Upper lobe of right lung (tissue), 1 donor: ENCODE measurements around the gene IL16. TPM values are rescaled to one million over a fixed set of nuclear protein-coding genes. Genes with fewer than 3 reads are reported as not detected.

Experiments used
- ATAC-seq: fragments of 200-7000 bp; cut with Tn5 transposase; one replicate; pipeline ENCODE4 v1.9.1; 2020; ENCODE audit warnings: mild to moderate bottlenecking, moderate library complexity
- DNase-seq: peaks from one replicate; pipeline ENCODE4 v3.0.0-alpha.2; 2020
- H3K27ac ChIP-seq: fragments of 200-600 bp; one replicate; pipeline ENCODE4 v1.8.0; 2022
- H3K27me3 ChIP-seq: fragments of 200-600 bp; one replicate; pipeline ENCODE4 v1.8.0; 2022; ENCODE audit warnings: mild to moderate bottlenecking
- H3K36me3 ChIP-seq: fragments of 200-600 bp; one replicate; pipeline ENCODE4 v1.8.0; 2022
- H3K4me1 ChIP-seq: fragments of 200-600 bp; one replicate; pipeline ENCODE4 v1.8.0; 2022
- H3K4me3 ChIP-seq: fragments of 200-600 bp; one replicate; pipeline ENCODE4 v1.8.0; 2022; ENCODE audit warnings: mild to moderate bottlenecking
- H3K9me3 ChIP-seq: fragments of 200-600 bp; one replicate; pipeline ENCODE4 v1.8.0; 2022
- intact Hi-C: fragments of 100-400 bp; cut with DNase I; formaldehyde crosslinking; loops from one replicate; pipeline ENCODE4 v1.11.0; 2022
- total RNA-seq: library from RNA; stranded (reverse); fragmentation: NEBNext Ultra II Directional; extraction: Animal tissue kit (Norgen Biotek cat#: 25700); gene quantifications from one replicate; pipeline ENCODE4 v1.2.1, GENCODE V29; 2021
- TF ChIP-seq, protein P1 (sequence below): fragments of 200-600 bp; IDR thresholded peaks from one replicate; pipeline ENCODE4 v1.8.0; 2022; ENCODE audit warnings: antibody characterized with exemption
- donor health status: DM: no; HTN: yes; CAD: no; lungs with severe emphysema.

IL16 gene
- total RNA-seq, 1 donor from 2014 or later: 39.3 TPM

DNA sequence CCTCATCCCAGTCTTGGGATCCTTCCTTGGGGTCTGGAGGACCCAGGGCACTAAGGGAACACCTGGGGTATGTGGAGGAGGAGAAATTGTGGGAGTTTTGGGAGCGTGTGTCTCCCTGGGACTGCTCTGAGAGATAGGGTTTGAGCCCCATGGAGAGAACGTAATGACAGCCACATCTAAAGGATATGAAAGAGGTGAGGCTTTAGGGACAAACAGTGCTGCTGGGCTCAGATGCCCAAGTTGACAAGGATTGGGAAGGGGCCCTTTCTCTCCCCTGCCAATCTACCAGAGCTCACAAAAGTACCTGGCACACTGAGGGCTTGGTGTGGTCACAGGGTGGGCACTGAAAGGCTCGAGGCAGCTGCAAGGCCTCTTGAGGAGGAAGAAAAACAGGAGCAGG, 140.6 kb downstream of the IL16 start:
- ATAC-seq (no peak), DNase-seq (no peak)
- Histone ChIP-seq H3K4me1 (no peaks in the 10 kb centered on the region), H3K27me3 (no peaks in the 10 kb centered on the region), H3K4me3 (no peak overlapping the region), H3K9me3 (no peaks in the 10 kb centered on the region), H3K27ac (no peak overlapping the region), H3K36me3 (no peaks in the 10 kb centered on the region)
- intact Hi-C loops: loop anchor here (10.0 kb wide), 1 partner anchor 58 kb away; no protein-coding TSS in a partner anchor
- TF ChIP-seq, protein P1, sequence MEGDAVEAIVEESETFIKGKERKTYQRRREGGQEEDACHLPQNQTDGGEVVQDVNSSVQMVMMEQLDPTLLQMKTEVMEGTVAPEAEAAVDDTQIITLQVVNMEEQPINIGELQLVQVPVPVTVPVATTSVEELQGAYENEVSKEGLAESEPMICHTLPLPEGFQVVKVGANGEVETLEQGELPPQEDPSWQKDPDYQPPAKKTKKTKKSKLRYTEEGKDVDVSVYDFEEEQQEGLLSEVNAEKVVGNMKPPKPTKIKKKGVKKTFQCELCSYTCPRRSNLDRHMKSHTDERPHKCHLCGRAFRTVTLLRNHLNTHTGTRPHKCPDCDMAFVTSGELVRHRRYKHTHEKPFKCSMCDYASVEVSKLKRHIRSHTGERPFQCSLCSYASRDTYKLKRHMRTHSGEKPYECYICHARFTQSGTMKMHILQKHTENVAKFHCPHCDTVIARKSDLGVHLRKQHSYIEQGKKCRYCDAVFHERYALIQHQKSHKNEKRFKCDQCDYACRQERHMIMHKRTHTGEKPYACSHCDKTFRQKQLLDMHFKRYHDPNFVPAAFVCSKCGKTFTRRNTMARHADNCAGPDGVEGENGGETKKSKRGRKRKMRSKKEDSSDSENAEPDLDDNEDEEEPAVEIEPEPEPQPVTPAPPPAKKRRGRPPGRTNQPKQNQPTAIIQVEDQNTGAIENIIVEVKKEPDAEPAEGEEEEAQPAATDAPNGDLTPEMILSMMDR: no peak

DNA sequence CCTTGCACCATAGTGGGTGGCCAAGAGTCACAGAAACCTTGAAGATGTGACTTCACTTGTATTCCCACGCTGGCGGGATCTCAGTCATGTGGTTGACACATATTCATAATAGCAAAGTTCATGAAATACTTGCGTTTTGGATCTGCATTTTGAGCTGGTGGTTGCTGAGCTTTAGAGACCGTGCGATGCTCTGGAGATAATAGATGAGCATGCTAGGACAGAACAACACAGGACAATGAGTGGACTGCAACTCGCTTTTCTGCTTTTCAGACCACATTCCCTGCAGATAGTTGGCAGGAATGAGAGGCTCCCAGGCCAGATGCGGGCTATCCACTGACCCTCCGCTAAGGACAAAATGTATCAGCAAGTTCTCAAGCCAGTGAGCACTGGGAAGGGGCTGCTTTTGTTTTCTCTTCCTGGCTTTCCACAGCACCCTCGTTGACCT, 141.1 kb downstream of the IL16 start:
- H3K4me1 ChIP-seq: no peaks in the 10 kb centered on the region
- no peaks in the 10 kb centered on the region for H3K27me3 ChIP-seq
- H3K36me3 ChIP-seq: no peaks in the 10 kb centered on the region
- no peak for ATAC-seq
- H3K9me3 ChIP-seq: no peaks in the 10 kb centered on the region
- H3K27ac ChIP-seq: no peak overlapping the region
- no peak for DNase-seq
- TF ChIP-seq, protein P1: no peak
- no peak overlapping the region for H3K4me3 ChIP-seq
- intact Hi-C loops: loop anchor here (10.0 kb wide), 1 partner anchor 57 kb away; no protein-coding TSS in a partner anchor

DNA sequence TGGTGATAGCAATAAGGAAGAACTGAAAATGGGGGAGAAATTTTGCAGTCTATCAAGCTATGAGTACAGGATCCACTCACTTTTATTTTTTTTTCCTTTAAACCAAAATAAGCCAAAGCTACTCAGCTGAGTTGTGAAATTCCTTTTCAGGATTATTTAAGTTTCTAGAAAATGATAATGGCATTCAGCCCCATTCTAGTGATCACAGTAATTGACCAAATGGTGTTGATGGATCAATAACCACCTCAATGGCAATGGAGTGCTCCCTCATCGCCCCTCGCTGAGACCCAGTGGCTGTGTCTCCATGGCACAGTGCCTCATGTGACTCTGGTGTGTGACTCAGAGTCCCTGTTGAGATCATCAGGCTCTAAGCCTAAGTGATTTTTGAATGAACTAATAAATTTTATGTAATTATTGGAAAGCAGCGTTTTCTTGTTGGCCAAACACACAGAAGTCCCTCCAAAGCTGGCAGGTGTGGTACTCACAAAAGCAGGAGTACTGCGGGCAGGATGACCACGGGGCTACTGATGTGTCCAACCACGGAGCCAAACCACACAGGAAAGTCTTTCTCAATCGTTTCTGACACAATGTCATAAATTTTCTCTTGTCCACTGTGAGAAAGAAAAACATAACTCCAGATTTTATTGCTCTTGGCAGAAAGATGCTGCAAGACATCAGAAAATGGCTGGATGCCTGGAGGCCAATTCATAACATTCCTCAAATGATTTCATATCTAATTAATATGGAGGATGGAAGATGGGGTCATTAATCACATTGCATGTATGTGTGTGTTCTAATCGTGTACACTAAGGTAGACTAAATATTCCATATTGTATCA, 141.7 kb downstream of the IL16 start:
- ATAC-seq (peak; percentile 25), DNase-seq (no peak)
- no peaks in the 10 kb centered on the region for H3K27me3 ChIP-seq
- intact Hi-C loops: loop anchor here (10.0 kb wide), 1 partner anchor 56 kb away; no protein-coding TSS in a partner anchor
- TF ChIP-seq, protein P1: no peak
- H3K9me3 ChIP-seq: no peaks in the 10 kb centered on the region
- H3K36me3 ChIP-seq: no peaks in the 10 kb centered on the region
- no peak overlapping the region for H3K4me3 ChIP-seq
- peak overlapping the region; percentile 4 for H3K27ac ChIP-seq
- no peaks in the 10 kb centered on the region for H3K4me1 ChIP-seq

DNA sequence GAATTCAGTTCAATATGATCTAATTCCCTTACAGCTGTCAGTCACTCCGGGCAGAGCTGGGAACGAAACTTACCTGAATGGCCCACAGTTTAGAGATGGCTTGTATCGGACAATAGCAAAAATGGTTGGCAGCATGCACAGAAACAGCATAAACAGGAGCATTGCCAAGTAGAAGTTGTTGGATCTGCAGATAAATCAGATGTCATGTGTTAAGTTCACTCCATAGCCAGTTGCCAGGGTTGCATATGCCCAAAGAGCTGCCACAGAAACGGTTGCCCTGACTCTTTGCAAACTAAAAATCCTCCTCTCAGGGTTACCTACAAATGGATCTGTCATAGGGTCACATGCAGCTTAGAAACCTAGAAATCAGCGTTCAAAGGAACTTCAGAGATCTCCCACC, 142.6 kb downstream of the IL16 start:
- no peak for DNase-seq
- ATAC-seq: no peak
- Histone ChIP-seq H3K27ac (no peak overlapping the region), H3K4me1 (no peaks in the 10 kb centered on the region), H3K27me3 (no peaks in the 10 kb centered on the region), H3K36me3 (no peaks in the 10 kb centered on the region), H3K9me3 (no peaks in the 10 kb centered on the region), H3K4me3 (no peak overlapping the region)
- intact Hi-C loops: loop anchor here (10.0 kb wide), 1 partner anchor 55 kb away; no protein-coding TSS in a partner anchor
- TF ChIP-seq, protein P1: no peak

DNA sequence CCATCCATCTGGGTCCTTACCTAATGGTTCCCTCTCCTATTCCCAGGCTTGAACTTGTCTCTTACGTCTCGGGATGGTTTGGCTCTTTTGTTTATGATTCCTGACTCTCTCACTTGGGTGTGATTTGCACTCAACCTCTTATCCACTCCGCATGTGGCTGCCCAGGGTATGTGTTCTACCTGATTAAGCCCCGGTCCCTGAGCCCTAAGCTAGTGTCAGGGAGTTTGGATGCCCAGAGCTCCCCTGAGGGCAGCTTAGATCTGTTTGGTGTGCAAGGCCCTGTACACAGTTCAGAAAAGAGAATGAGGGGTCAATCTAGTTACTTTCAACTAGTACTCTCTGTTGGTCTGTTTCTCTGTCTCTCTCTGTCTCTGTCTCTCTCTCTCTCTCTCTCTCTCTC, 143.2 kb downstream of the IL16 start:
- H3K4me3 ChIP-seq: no peak overlapping the region
- ATAC-seq (no peak), DNase-seq (no peak)
- no peaks in the 10 kb centered on the region for H3K27me3 ChIP-seq
- no peaks in the 10 kb centered on the region for H3K9me3 ChIP-seq
- TF ChIP-seq, protein P1: no peak
- no peak overlapping the region for H3K27ac ChIP-seq
- intact Hi-C loops: loop anchor here (10.0 kb wide), 1 partner anchor 55 kb away; no protein-coding TSS in a partner anchor
- H3K4me1 ChIP-seq: no peaks in the 10 kb centered on the region
- no peaks in the 10 kb centered on the region for H3K36me3 ChIP-seq
